Upper lobe of left lung (tissue), 6 donors: Measurements from ENCODE around the gene MXI1. TPM values are rescaled to one million over a fixed set of nuclear protein-coding genes. Genes with fewer than 3 reads are reported as not detected.
"Not testable (repeated sequence)": the region's sequence is repeated elsewhere in the genome, so short reads cannot be mapped to it uniquely, and the experiment has no call there.

Experiments
- ATAC-seq, 2 donors: fragments of 200-7000 bp; cut with Tn5 transposase; one replicate each; pipeline ENCODE4 v1.9.1; 2022; ENCODE audit warnings: mild to moderate bottlenecking in 2 of 2, moderate library complexity in 2 of 2; ENCODE audit not compliant: low FRiP score in 2 of 2
- DNase-seq, 2 donors: peaks; one replicate each; pipeline ENCODE4 v3.0.0-alpha.2; 2019 to 2020
- H3K27ac ChIP-seq, 4 donors: fragments of 200-600 bp; sonication (generic); one replicate each; pipeline ENCODE4 v1.5.1; 2016 to 2019
- H3K27me3 ChIP-seq, 4 donors: fragments of 200-600 bp; sonication (generic); one replicate each; pipeline ENCODE4 v1.5.1; 2017 to 2019
- H3K36me3 ChIP-seq, 4 donors: fragments of 200-600 bp; sonication (generic); one replicate each; pipeline ENCODE4 v1.5.1; 2016 to 2019
- H3K4me1 ChIP-seq, 4 donors: fragments of 200-600 bp; sonication (generic); one replicate each; pipeline ENCODE4 v1.5.1; 2018 to 2019
- H3K4me3 ChIP-seq, 4 donors: fragments of 200-600 bp; sonication (generic); one replicate each; pipeline ENCODE4 v1.5.1; 2017 to 2019; ENCODE audit warnings: mild to moderate bottlenecking in 2 of 4, moderate library complexity in 1 of 4
- H3K9me3 ChIP-seq, 4 donors: fragments of 200-600 bp; sonication (generic); one replicate each; pipeline ENCODE4 v1.5.1; 2018 to 2019
- EP300 ChIP-seq, 4 donors: sonication (generic); formaldehyde crosslinking; IDR thresholded peaks; one replicate each; pipeline ENCODE4 v1.5.1; 2017; ENCODE audit warnings: antibody characterized with exemption in 4 of 4, control low read depth in 2 of 4
- POLR2A ChIP-seq, 4 donors: fragments of 450-650 bp; IDR thresholded peaks; one replicate each; pipeline ENCODE4 v1.5.1; 2016 to 2017; ENCODE audit warnings: antibody characterized with exemption in 4 of 4, mild to moderate bottlenecking in 2 of 4
- POLR2AphosphoS5 ChIP-seq, 2 donors: sonication (generic); formaldehyde crosslinking; IDR thresholded peaks; one replicate each; pipeline ENCODE4 v1.5.1; 2017; ENCODE audit warnings: antibody characterized with exemption in 2 of 2
- WGBS, 2 donors: methylation state at CpG; one replicate each; pipeline ENCODE4 v1.1.5; 2017 to 2018; 5-methylcytosine and 5-hydroxymethylcytosine counted together
- total RNA-seq, 6 donors: library from RNA; depleted of rRNA in 4 of 6; stranded (reverse); fragments of >200 nt in 4 of 6; gene quantifications; one replicate each; pipeline versions ENCODE4 v1.1.0 to v1.2.1, GENCODE V29; 2016 to 2021
- TF ChIP-seq, protein P1 (sequence below), 6 experiments: fragments of 450-650 bp in 4 of 6; fragments of 200-600 bp in 2 of 6; sonication (generic) in 2 of 6; IDR thresholded peaks; one replicate each; pipeline ENCODE4 v1.5.1; 2016 to 2019; ENCODE audit warnings: antibody characterized with exemption in 6 of 6
- donor health status: DM: no; HTN: no; CAD: no; lungs with moderate emphysema.
- donor health status: DM: no; HTN: yes; CAD: no; lungs with severe emphysema.

Gene MXI1
- total RNA-seq, 6 donors from 2014 or later: 27.7 to 90.1 (median 45.2) TPM

DNA sequence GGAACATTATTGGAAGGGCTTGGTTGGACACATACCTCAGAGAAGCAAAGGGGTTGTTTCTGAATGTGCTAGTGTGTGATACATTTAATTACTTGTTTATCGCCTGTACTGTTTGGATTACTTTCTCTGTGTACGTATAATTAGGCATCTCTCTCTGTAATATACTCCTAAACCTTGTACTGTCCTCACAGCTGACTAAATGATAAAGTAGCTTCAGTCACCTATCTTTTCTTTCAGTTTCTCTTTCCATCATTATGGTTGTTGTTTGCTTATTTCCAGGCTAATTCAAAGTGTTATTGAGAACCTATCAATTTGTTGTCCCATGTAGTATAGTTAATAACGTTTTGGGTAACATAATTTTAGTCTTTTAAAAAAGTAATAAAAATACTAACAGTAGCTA, 34.0 kb downstream of the MXI1 start:
- H3K36me3 ChIP-seq: peaks cover 0 to 8% (median 0%) of the 10 kb centered on the region in 4 donors
- DNase-seq: no peak
- H3K27ac ChIP-seq: no peak overlapping the region
- H3K4me1 ChIP-seq: peaks cover 0 to 4% (median 0%) of the 10 kb centered on the region in 4 donors
- no peak for ATAC-seq
- 65 to 76% methylated on average over 3 of the region's 3 CpGs for WGBS, 2 donors
- H3K9me3 ChIP-seq: no peaks in the 10 kb centered on the region
- TF ChIP-seq POLR2A (IDR thresholded peaks at IDR 0.05): no peak
- TF ChIP-seq, protein P1, sequence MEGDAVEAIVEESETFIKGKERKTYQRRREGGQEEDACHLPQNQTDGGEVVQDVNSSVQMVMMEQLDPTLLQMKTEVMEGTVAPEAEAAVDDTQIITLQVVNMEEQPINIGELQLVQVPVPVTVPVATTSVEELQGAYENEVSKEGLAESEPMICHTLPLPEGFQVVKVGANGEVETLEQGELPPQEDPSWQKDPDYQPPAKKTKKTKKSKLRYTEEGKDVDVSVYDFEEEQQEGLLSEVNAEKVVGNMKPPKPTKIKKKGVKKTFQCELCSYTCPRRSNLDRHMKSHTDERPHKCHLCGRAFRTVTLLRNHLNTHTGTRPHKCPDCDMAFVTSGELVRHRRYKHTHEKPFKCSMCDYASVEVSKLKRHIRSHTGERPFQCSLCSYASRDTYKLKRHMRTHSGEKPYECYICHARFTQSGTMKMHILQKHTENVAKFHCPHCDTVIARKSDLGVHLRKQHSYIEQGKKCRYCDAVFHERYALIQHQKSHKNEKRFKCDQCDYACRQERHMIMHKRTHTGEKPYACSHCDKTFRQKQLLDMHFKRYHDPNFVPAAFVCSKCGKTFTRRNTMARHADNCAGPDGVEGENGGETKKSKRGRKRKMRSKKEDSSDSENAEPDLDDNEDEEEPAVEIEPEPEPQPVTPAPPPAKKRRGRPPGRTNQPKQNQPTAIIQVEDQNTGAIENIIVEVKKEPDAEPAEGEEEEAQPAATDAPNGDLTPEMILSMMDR (IDR thresholded peaks at IDR 0.05): no peak
- no peak for TF ChIP-seq EP300 (IDR thresholded peaks at IDR 0.05)
- no peak for TF ChIP-seq POLR2AphosphoS5 (IDR thresholded peaks at IDR 0.05)
- H3K27me3 ChIP-seq: no peaks in the 10 kb centered on the region
- H3K4me3 ChIP-seq: no peak overlapping the region

DNA sequence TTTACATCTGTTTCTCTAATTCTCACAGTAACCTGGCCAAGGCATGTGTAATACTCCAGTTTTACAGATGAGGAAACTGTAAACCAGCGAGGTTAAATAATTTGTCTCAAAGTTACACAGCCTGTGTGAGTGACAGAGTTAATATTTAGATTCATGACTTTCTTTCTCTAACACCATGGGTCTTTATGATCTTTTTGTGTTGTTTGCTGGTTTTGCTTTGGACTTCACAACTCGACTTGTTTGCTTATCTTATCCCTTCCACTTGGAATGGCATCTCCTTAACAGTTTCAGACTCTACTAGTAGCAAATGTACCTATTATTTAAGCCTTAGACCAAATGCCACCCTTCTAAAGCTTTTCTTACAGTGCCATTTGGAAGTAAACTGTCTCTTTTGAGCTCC, 34.4 kb downstream of the MXI1 start:
- H3K4me3 ChIP-seq: no peak overlapping the region
- H3K4me1 ChIP-seq: peaks cover 0 to 4% (median 0%) of the 10 kb centered on the region in 4 donors
- H3K27me3 ChIP-seq: no peaks in the 10 kb centered on the region
- DNase-seq (no peak), ATAC-seq (no peak)
- H3K9me3 ChIP-seq: no peaks in the 10 kb centered on the region
- 56 to 71% methylated on average over 2 of the region's 2 CpGs for WGBS, 2 donors
- H3K27ac ChIP-seq: no peak overlapping the region
- H3K36me3 ChIP-seq: peaks cover 0 to 8% (median 0%) of the 10 kb centered on the region in 4 donors
- TF ChIP-seq EP300 (IDR thresholded peaks at IDR 0.05): no peak
- TF ChIP-seq POLR2A (IDR thresholded peaks at IDR 0.05): no peak
- TF ChIP-seq POLR2AphosphoS5 (IDR thresholded peaks at IDR 0.05): no peak
- TF ChIP-seq, protein P1 (IDR thresholded peaks at IDR 0.05): no peak

DNA sequence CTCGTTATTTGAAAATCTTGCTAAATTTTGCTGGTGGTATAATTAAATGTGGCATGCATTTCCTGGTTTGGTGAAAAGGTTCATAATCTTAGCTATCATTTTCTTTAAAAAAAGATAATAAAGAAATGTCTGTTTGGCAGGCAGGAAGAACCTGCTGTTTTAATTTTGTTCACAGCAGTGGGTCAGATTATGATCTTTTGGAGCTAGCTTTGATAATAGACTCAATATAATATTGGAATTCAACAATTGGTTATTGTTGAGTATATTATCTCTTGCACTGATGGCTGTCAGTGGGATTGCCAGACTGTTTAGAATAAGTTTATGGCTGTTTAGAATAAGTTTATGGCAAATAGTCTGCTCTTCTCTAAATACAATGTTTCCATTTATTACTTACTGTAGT, 35.1 kb downstream of the MXI1 start:
- peaks cover 0 to 8% (median 0%) of the 10 kb centered on the region in 4 donors for H3K36me3 ChIP-seq
- H3K4me3 ChIP-seq: no peak overlapping the region
- no peaks in the 10 kb centered on the region for H3K9me3 ChIP-seq
- no peak for TF ChIP-seq POLR2A (IDR thresholded peaks at IDR 0.05)
- no peak for TF ChIP-seq EP300 (IDR thresholded peaks at IDR 0.05)
- TF ChIP-seq, protein P1 (IDR thresholded peaks at IDR 0.05): no peak
- no peak for TF ChIP-seq POLR2AphosphoS5 (IDR thresholded peaks at IDR 0.05)
- H3K27ac ChIP-seq: no peak overlapping the region
- no peak for DNase-seq
- no peaks in the 10 kb centered on the region for H3K27me3 ChIP-seq
- 95 to 97% methylated on average over 1 of the region's 1 CpG for WGBS, 2 donors
- peaks cover 0 to 4% (median 0%) of the 10 kb centered on the region in 4 donors for H3K4me1 ChIP-seq
- ATAC-seq: no peak

DNA sequence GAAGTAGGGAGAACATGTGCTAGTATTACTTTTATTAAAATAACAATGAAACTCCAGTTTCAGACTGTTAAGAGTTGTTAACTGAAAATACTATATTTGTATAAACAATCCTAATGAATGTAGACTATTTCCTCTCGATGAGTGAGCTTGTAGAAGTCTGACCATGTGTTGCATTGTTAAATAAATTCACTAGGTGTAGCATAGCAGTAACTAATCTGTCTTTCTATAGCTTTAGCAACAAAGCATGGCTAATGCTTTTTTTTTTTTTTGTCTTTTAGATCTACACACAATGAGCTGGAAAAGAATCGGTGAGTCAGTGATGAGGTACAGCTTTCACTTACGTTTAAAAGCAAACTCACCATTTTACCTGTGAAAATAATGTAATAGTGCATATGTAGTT, 37.1 kb downstream of the MXI1 start:
- ATAC-seq (no peak), DNase-seq (no peak)
- TF ChIP-seq, protein P1 (IDR thresholded peaks at IDR 0.05): no peak
- TF ChIP-seq EP300 (IDR thresholded peaks at IDR 0.05) (no peak), POLR2AphosphoS5 (IDR thresholded peaks at IDR 0.05) (no peak), POLR2A (IDR thresholded peaks at IDR 0.05) (no peak)
- no peak overlapping the region for H3K27ac ChIP-seq
- no peaks in the 10 kb centered on the region for H3K9me3 ChIP-seq
- H3K36me3 ChIP-seq: peaks cover 0 to 8% (median 0%) of the 10 kb centered on the region in 4 donors
- no peaks in the 10 kb centered on the region for H3K27me3 ChIP-seq
- WGBS, 2 donors: 72 to 74% methylated on average over 3 of the region's 3 CpGs
- H3K4me1 ChIP-seq: peaks cover 0 to 4% (median 0%) of the 10 kb centered on the region in 4 donors
- H3K4me3 ChIP-seq: no peak overlapping the region

DNA sequence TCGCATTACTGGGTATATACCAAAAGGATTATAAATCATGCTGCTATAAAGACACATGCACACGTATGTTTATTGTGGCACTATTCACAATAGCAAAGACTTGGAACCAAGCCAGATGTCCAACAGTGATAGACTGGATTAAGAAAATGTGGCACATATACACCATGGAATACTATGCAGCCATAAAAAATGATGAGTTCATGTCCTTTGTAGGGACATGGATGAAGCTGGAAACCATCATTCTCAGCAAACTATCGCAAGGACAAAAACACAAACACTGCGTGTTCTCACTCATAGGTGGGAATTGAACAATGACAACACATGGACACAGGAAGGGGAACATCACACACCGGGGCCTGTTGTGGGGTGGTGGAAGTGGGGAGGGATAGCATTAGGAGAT, 40.4 kb downstream of the MXI1 start:
- 74 to 78% methylated on average over 5 of the region's 5 CpGs for WGBS, 2 donors

DNA sequence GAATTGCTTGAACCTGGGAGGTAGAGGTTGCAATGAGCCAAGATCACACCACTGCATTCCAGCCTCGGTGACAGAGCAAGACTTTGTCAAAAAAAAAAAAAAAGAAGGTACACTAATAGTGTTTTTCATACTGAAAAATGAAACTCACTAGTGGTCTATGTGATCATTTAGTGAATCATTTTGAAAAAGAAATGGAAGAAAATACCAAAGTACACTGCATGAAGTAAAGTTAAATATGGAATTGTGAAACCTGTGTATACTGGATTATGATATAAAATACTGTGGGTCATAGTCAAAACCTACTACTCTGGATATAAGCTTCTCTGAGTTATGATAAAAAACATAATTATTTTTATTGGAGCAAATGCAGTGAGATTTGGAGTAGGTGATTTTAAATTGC, 42.1 kb downstream of the MXI1 start:
- H3K9me3 ChIP-seq, H3K27me3 ChIP-seq, H3K4me1 ChIP-seq, H3K4me3 ChIP-seq, H3K36me3 ChIP-seq, DNase-seq, H3K27ac ChIP-seq, ATAC-seq: not testable (repeated sequence)
- 85 to 86% methylated on average over 1 of the region's 1 CpG for WGBS, 2 donors

More for the DNA sequence above, 40.4 kb downstream of the MXI1 start:
- not testable (repeated sequence) for H3K4me1 ChIP-seq, ATAC-seq, DNase-seq, H3K36me3 ChIP-seq, H3K9me3 ChIP-seq, H3K27ac ChIP-seq, H3K27me3 ChIP-seq, H3K4me3 ChIP-seq

DNA sequence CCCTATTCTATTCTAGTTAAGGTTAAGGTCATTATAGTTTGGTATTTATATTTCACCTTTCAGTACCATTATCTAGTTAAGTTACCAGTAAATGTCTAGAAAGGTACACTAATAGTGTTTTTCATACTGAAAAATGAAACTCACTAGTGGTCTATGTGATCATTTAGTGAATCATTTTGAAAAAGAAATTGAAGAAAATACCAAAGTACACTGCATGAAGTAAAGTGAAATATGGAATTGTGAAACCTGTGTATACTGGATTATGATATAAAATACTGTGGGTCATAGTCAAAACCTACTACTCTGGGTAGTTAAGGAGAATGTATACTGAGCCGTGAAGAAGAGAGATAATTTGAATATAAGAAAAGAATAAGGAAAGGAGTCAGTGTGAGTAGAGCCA, 44.0 kb downstream of the MXI1 start:
- not testable (repeated sequence) for H3K4me3 ChIP-seq, H3K36me3 ChIP-seq, ATAC-seq, H3K27ac ChIP-seq, H3K4me1 ChIP-seq, H3K27me3 ChIP-seq, DNase-seq, H3K9me3 ChIP-seq
- WGBS, 2 donors: 30 to 83% methylated on average over 1 of the region's 1 CpG
